Gastrocnemius medialis (tissue), 4 donors: ENCODE measurements around the gene SELENOF.

Experiments used
- POLR2A ChIP-seq, 2 donors: fragments of 450-650 bp; IDR thresholded peaks; one replicate each; pipeline ENCODE4 v1.6.1; 2017; ENCODE audit warnings: antibody characterized with exemption in 2 of 2, mild to moderate bottlenecking in 2 of 2, moderate library complexity in 2 of 2
- TF ChIP-seq, protein P1 (sequence below), 5 experiments: fragments of 450-650 bp in 3 of 5; fragments of 200-600 bp in 2 of 5; sonication (generic) in 2 of 5; IDR thresholded peaks in 4 of 5; conservative IDR thresholded peaks in 1 of 5; 1 replicate in 4 of 5; 2 replicates in 1 of 5; pipeline ENCODE4 v1.5.1; 2016 to 2019; ENCODE audit warnings: antibody characterized with exemption in 5 of 5, mild to moderate bottlenecking in 3 of 5, moderate library complexity in 3 of 5

GRCh38 chr1:86953167-86953566 is 39.2 kb upstream of the SELENOF start:
- TF ChIP-seq, protein P1, sequence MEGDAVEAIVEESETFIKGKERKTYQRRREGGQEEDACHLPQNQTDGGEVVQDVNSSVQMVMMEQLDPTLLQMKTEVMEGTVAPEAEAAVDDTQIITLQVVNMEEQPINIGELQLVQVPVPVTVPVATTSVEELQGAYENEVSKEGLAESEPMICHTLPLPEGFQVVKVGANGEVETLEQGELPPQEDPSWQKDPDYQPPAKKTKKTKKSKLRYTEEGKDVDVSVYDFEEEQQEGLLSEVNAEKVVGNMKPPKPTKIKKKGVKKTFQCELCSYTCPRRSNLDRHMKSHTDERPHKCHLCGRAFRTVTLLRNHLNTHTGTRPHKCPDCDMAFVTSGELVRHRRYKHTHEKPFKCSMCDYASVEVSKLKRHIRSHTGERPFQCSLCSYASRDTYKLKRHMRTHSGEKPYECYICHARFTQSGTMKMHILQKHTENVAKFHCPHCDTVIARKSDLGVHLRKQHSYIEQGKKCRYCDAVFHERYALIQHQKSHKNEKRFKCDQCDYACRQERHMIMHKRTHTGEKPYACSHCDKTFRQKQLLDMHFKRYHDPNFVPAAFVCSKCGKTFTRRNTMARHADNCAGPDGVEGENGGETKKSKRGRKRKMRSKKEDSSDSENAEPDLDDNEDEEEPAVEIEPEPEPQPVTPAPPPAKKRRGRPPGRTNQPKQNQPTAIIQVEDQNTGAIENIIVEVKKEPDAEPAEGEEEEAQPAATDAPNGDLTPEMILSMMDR (IDR thresholded peaks at IDR 0.05 in 4 of 5, conservative IDR thresholded peaks at IDR 0.05 in 1 of 5): no peak
- no peak for TF ChIP-seq POLR2A (IDR thresholded peaks at IDR 0.05)
